HG03460 (cell line): ENCODE results near the gene POLR2F.
A peak's percentile ranks its signal among the peaks of the same experiment; 100 is the strongest.
"Not testable (repeated sequence)": the region's sequence is repeated elsewhere in the genome, so short reads cannot be mapped to it uniquely, and the experiment has no call there.

ENCODE experiments used
- ATAC-seq: cut with Tn5 transposase; IDR thresholded peaks from one replicate; pipeline ENCODE4 v1.9.1; 2021; ENCODE audit not compliant: unreplicated experiment

POLR2F gene

DNA sequence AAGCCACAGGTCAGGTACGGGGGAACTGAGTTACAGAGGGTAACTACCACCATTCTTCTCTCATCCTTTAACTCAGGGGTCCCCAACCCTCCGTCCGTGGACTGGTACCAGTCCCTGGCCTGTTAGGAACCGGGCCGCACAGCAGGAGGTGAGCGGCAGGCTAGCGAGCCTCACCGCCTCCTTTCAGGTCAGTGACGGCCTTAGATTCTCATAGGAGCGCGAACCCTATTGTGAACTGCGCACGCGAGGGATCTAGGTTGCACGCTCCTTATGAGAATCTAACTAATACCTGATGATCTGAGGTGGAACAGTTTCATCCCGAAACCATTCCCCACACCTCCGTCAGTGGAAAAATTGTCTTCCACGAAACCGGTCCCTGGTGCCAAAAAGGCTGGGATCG lies 870 bp upstream of the POLR2F start:
- ATAC-seq, result not testable (repeated sequence)

DNA sequence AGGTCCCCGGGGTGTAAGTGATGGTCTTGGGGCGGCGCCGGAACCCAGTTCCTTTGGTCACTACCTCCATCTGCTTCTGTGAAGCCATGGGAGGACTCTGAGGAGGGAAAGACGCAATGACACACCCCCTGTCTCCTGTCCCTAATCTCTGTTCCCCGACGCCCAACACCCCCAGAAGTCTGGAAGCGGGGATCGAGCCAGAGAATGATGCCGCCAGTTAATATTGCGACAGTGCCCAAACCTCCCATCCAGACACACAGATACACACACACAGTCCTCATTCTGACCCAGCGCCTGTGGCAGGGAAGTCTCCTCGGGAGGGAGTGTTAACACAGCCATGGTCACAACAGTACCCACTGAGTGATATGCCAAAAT lies 450 bp upstream of the POLR2F start:
- peak; percentile 43 for ATAC-seq

DNA sequence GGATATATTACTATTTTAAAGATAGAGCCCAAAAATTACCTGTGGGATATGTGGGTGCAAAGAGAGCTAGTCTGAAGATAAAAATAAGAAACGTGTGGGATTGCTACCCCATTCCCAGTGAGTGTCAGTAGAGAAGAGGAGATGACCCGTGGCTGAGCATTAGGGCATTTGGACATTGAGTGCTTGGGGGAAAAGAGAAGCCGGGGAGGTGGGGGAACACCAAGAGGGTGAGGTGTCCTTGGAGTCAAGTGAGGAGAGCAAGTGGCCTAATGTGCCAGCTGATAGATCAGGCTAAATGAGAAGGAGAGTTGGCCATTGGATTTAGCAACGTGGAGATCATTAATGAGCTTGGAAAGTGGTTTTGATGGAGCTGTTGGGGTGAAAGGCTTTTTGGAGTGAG lies 1.2 kb downstream of the POLR2F start:
- no peak for ATAC-seq

DNA sequence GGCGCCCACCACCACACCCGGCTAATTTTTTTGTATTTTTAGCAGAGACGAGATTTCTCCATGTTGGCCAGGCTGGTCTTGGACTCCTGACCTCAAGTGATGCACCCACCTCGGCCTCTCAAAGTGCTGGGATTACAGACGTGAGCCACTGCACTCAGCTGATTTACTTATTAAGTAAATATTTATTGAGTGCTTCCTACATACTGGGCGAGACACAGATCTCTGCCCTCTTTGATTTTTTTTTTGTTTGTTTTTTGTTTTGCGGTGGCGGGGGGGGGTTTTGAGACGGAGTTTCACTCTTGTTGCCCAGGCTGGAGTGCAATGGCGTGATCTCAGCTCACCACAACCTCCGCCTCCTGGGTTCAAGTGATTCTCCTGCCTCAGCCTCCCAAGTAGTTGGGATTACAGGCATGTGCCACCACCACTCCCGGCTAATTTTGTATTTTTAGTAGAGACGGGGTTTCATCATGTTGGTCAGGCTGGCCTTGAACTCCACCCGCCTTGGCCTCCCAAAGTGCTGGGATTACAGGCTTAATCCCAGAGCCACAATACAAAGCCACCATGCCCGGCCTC lies 2.4 kb downstream of the POLR2F start:
- not testable (repeated sequence) for ATAC-seq

DNA sequence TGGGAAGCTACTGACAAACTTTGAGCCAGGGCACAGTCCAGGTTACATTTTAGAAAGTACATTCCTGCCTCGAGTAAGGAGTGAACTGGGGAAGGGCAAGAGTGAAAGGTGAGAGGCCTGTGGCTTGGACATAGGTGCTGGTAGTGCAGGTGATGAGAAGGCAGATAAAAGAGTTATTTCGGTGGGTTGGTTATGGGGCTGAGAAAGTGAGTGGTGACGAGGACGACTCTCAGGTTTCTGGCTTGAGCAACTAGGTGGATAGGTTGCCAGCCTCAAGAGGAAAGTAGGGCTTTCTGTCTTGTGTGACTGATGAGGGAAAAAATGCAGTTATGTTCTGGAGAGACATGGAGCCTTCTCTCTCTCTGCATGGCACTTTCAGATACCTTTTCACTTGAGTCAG lies 3.7 kb downstream of the POLR2F start:
- no peak for ATAC-seq

DNA sequence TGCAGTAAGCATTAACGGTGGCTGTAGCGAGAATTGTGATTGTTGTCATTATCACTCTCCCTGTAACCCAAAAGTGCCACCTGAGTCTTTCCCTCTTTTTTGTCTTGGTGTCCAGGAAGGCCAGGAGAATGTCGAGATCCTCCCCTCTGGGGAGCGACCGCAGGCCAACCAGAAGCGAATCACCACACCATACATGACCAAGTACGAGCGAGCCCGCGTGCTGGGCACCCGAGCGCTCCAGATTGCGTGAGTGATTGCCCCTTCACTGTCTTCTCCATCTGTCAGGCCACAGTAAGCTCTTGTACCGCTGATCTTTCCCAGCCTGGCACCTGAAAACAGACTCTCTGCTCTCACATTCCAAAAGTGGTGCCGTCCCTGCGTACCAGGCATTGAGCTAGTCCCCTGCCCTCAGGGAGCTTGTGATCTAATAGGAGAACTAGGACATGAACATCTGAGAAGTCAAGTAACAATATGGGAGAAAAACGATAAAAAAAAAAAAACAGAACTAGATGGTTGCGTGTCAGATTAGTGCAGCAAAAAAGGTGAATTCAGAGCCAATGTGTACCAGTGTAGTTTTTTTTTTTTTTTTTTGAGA lies 5.8 kb downstream of the POLR2F start:
- no peak for ATAC-seq

DNA sequence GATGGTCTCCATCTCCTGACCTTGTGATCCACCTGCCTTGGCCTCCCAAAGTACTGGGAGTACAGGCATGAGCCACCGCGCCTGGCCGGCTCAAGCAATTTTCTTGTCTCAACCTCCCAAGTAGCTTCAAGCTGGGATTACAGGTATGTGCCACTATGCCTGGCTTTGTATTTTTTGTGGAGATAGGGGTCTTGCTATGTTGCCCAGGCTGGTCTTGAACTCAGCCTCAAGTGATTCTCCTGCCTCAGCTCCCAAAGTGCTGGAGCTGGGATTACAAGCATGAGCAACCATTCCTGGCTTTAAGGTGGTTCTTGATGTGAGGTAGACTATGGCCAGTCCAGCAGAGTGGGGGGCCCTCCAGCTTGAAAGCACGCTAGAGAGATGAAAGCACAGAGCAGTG lies 7.6 kb downstream of the POLR2F start:
- ATAC-seq, result no peak

DNA sequence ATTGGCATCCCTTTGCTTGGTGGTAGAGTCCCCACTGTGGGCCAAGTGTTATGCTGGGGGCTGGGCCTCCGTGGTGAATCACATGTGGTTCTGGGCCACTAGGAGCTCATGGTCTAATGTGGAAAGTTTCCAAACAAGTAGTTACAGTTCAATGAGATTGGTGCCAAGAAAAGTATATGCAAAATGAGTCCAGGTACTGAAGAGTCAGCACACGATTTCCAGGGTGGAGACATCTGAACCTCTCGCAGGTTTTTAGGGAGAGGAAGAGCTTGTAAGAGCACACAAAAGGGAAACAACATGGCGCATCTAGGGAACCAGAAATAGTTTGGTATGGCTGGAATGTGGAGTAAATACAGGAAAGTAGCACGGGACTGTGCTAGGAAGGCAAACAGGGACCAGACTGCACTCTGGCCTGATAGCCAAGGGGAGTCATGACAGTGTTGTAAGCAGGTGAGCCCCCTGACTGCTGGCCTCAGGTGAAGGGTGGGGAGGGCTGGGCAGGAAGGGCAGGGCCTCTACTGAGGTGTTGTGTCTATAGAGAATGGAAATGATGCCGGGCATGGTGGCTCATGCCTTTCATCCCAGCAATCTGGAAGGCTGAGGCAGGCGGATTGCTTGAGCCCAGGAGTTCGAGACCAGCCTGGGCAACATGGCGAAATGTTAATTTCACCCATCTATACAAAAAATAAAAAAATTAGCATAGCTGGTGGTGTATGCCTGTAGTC lies 12.6 kb downstream of the POLR2F start:
- no peak for ATAC-seq

DNA sequence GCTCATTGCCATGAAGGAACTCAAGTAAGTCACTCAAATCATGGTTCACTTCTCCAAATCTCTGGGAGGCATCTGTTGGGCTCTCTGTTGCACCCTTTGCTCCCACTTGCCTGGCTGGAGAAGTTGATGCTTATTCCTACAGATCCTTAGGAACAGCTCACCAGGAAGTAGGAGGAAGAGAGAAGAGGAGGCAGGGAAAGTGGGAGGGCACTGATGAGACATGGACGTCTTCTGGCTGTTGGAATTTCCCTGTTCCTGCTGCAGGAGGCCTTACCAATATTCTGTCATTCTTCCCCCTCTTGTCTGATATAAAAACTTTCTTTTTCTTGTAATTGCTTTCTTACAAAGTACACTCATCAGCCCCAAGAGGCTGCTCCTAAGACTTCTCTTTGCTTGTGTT lies 13.6 kb downstream of the POLR2F start:
- no peak for ATAC-seq

DNA sequence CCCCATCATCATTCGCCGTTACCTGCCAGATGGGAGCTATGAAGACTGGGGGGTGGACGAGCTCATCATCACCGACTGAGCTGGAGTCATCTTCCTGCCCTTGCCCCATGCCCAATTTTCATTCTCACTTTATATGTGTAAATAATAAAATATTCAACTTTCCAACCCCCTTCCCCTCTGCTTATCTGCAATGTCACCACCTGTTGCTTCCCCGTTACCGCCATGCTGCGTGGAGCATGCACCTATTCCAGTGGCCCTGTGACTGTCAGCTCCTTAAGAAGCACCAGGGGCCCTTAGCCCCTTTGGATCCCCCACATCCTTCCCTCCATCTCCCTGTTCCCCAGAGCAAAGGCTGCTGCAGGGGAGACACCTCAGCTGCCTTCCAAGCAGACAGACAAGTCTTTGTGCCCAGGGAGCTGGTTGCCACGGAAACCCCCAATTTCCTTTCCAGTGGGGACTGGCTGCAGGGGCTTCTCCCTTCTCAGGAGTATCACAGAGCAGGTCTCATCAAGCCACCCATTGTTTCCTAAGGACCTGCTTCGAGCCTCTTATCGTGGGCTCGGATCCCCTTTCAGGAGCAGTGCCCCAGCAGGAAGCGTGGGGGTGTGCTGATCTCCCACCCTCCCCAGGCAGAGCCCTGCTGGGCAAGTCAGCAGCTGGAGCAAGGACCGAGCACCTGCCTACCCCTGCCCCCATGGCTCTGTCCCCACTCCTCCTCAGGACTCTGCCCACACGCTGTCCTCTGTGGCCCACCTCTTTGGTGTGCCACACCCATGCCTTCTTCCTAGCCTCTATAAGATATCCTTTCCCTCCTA lies 14.3 kb downstream of the POLR2F start:
- ATAC-seq, result no peak

DNA sequence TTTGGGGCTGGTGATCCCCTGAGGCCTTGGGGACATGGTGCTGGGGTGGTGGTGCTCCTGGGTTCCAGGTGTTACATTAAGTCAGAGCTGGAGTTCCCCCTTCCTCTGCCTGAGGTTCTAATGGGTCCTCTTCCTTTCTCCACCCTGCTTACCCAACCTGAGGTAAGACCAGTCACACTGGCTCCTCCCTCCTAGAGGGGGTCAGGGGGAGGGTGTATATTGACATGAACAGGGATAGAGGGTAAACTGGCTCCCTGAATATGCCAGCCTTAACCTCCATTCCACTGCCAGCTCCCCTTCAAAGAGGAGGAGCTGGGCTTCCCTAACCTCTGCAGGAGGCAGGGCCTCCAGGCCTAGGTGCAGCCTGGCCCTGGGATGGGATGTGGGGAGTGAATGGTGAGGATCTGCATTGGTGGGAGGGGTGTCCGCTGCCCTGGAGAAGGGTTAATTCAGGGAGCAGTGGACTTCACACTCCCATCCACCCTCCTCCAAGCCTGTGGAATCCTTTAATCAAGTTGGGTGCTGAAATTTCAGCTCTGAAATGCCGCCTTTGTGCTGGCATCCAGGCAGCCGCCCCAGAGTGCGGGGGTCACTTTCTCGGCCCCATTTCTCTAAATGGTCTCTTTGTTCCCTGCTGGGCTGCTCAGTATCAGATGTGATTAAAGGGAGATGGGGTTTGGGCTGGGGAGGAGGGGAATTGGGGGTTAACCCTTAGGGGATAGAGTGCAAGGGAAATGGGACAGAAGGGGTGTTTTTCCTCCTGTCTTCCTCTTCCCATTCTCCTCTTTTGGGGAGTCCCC lies 15.2 kb downstream of the POLR2F start:
- ATAC-seq, result no peak

DNA sequence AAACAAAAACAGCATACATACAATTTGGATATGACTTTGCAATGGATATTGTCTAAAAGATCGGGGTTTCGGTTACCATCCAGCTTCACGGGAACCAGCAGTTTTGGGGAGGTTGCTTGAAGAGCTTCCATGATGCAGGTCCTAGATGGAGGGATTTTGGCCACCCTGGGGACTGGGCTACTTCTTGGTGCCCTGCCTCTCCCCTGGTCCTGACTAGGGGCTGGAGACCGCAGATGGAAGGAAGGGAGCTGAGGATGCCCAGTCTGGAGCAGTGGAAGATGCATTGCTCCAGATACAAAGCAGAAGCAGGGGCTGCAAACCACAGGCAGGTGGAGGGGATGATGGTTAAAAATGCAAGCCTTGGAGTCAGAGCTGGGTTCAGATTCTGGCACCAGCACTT lies 17.4 kb downstream of the POLR2F start:
- ATAC-seq, result no peak

DNA sequence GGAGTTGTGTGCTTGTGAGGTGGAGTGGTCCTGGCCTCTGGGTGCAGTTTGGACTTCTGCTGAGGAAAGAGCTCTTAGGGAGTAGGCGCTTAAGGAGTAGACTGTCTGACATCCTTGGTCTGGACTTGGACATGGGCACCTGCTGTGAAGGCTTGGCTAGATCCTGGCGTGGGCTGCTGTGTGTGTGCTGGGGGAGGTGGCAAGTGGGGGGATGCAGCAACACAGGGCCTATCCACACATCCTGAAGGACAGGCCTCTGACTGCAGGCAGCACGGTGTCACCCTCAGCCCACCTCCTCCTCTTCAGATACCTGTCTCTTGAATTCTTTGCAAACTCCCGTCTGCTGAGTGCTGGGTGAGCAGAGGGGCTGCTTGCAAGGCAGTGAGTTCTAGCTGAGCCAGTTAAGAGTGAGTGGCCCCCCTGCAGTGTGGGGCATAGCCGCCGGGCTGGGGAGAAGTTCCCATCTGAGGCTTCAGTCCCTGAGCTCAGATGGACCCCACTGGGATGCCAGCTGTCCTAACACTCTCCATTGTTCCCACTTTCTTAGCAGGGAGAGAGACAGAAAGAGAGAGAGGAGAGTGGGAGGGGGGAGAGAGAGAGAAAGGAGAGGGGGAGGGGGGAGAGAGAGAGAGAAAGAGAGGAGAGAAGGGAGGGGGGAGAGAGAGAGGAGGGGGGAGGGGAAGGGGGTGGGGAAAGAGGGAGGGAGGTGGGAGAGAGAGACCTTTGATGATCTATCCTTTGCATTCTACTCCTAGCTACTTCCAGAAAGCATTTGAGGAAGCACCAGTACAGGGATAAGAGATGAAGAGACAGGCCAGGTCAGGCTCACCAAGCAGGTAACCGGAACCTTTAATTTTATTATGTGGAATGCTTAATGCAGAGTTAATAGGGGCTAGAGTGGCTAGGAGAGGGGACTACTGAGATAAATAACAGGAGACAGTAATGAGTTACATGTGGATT lies 18.3 kb downstream of the POLR2F start:
- ATAC-seq, result no peak

DNA sequence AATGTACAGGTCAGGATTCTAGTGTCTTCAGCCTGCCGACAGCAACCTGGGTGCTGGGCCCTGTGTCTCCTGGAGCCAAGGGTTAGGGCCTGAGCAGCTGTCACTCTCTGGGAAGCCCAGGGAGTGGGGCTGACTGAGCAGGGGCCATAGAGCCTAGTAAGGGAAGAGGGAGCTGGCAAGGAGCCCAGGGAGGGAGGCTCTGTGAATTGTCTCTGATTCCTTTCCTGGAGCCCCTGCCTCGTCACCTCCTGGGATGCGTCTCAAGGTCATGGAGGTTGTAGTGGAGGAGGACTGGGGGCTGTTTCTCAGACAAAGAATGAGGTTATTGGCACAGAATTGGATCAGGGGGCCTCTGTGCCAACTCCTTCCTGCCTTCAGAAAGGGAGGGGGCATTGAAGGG lies 19.0 kb downstream of the POLR2F start:
- ATAC-seq, result no peak

DNA sequence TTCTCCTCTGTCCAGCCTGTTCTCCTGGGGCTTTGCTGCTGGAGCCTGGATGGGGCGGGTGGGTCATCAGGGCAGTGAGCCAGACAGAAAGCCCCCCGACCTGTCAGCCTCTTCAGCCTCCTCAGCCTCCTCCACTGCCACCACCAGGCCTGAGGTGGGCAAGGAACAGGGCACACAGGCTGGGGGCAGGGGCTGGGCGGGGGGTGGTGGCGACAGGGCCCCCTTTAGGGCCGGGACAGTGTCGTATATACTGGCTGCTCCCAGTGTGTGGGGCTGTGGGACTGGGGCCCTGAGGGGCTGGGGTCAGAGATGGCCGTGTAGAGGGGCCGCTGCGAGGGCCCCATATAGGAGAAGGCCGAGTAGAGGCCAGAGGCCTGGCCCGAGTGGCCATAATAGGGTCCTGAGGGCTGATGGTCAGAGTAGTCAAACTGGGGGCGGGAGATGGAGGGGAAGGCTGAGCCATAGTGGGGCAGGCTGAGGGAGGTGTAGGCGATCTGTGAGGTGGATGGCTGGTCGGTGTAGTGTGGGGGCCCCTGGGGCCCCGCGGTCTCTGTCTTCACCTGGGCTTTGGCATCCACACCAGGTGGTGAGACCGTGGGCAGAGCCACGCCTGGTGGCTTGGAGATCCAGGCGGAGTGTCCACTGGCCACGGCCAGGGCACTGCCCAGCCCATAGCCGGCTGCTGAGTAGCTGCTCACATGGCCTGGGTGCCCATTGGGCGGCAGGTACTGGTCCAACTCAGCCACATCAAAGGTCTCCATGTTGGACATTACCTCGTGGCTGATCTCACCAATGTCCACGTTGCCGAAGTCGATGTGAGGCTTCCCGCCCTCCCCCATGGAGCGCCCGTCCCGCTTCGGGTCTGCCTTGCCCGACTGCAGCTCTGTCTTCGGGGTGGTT lies 20.0 kb downstream of the POLR2F start:
- no peak for ATAC-seq

DNA sequence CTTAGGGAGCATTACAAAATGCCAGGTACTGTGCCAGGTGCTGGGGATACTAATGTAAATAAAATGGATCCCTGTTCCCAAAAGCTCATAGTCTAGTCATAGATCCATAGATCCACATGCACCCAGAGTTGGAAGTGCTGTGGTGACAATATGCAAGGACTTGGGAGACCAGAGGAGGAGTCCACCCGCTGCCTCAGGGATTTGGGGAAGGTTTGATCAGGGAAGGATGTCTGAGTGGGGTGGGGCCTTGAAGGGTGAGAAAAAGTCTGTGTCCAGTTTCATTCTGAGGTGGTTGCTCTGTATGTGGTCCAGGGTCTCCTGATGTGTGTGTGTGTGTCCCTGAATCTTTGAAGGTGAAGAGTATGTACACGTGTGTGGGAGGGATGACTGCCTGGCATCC lies 21.7 kb downstream of the POLR2F start:
- no peak for ATAC-seq

DNA sequence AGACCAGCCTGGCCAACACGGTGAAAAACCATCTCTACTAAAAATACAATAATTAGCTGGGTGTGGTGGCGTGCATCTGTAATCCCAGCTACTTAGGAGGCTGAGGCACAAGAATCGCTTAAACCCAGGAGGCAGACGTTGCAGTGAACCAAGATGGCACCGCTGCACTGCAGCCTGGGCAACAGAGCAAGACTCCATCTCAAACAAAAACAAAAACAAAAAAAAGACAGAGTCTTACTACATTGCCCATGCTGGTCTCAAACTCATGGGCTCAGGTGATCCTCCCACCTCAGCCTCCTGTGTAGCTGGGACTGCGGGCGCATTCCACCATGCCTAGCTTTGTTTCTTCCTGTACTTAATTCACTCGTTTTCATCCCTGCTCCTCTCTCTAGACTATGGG lies 22.5 kb downstream of the POLR2F start:
- not testable (repeated sequence) for ATAC-seq

DNA sequence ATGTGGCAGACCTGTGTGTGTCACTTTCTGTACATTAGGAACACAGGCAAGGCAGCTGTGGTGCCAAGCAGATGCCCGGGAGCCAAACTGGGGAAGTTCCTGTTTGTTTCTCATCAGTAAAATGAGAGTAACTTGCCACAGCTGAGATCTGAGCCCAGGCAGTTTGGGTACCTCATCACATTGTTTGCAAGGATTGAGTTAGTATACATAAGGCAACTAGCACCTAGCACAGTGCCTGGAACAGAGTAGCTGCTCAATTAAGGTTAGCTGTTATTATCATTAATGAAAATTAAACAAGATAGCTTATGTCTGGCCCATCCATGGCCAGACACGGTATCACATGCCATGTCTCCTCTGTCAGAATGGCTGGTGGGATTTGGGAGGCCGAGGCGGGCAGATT lies 23.0 kb downstream of the POLR2F start:
- no peak for ATAC-seq

DNA sequence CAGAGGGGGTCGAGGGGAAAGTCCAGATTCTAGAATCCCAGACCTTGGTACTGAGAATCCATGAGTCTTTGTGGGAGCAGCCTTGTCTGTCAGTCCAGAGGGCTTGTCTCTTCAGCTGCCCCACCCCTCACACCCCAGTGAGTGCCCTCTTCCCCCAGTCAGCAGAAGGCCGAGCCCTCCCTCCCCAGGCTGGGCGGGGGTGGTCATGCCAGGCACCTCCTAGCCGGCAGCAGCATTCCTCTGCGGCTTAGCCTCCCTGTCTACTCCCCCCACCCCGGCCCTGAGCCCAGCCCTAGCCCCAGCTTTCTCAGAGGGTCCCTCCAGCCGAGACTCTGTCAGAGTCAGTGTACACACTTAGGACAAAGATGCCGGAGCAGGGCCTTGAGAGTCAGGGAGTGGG lies 26.3 kb downstream of the POLR2F start:
- ATAC-seq, result no peak
